Activated T-cell treated with anti-CD3 and anti-CD28 coated beads, Interleukin-2, amount 50 U/mL, for 4 hours (primary cell): ENCODE results near the gene SIRT6. TPM values are rescaled to one million over a fixed set of nuclear protein-coding genes. Genes with fewer than 3 reads are reported as not detected.
"Not testable (repeated sequence)": the region's sequence is repeated elsewhere in the genome, so short reads cannot be mapped to it uniquely, and the experiment has no call there.

Experiments
- ATAC-seq, 2 donors: fragments of 200-7000 bp; cut with Tn5 transposase; one replicate each; pipeline ENCODE4 v1.10.0; 2021
- DNase-seq: peaks from one replicate; pipeline ENCODE4 v3.0.0-alpha.2; 2020
- H3K27me3 Mint-ChIP-seq: one replicate; pipeline ENCODE4 v1.8.0; 2021; ENCODE audit warnings: low read depth, mixed read lengths
- H3K36me3 Mint-ChIP-seq: one replicate; pipeline ENCODE4 v1.8.0; 2022; ENCODE audit warnings: mixed read lengths; ENCODE audit not compliant: insufficient read depth
- H3K4me1 Mint-ChIP-seq: one replicate; pipeline ENCODE4 v1.8.0; 2021; ENCODE audit warnings: low read depth, mixed read lengths
- H3K4me3 Mint-ChIP-seq: one replicate; pipeline ENCODE4 v1.8.0; 2021; ENCODE audit warnings: mild to moderate bottlenecking, moderate library complexity, mixed read lengths
- H3K9me3 Mint-ChIP-seq: one replicate; pipeline ENCODE4 v1.8.0; 2021; ENCODE audit warnings: mixed read lengths
- total RNA-seq, 3 donors: library from RNA; stranded (reverse); gene quantifications; one replicate each; pipeline ENCODE4 v1.2.1, GENCODE V29; 2021

SIRT6 gene
- total RNA-seq, 3 donors from 2014 or later = 42.9 to 48.2 (median 43.9) TPM

DNA sequence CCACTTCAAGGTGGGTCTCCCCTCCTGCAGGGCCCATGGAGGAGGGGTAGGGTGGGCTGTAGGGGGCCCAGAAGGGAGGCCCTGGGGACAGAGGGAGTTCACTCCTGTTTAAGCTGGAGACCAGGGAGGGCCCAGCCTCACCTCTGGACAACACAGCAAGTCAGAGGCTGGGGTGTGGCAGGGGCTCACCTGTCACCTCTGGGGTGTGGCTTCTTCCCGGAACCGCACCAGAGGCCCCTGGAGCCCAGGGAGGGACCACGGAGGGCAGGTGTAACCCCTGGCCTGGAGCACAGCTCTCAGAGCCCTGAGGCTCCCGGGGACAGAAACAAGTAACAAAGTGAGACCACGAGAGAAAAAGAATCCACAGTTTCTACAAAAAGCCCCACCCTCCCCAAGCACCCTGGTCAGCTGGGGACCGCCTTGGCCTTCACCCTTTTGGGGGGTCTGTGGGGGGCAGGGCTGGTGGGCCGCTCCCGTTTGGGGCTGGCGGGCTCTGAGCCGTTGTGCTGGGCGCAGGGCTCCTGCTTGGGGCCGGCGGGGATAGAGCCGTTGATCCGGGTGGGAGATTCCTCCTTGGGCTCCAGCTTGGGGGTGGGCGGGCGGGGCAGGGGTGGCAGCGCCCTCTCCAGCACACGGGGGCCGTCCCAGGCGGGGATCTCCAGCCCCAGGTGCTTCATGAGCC, 8.0 kb downstream of the SIRT6 start:
- Mint-ChIP-seq H3K36me3 (peaks cover 8% of the 10 kb centered on the region), H3K27me3 (peaks cover 20% of the 10 kb centered on the region), H3K9me3 (no peaks in the 10 kb centered on the region), H3K4me3 (no peak overlapping the region), H3K4me1 (peaks cover 5% of the 10 kb centered on the region)
- ATAC-seq (no peak), DNase-seq (no peak)

DNA sequence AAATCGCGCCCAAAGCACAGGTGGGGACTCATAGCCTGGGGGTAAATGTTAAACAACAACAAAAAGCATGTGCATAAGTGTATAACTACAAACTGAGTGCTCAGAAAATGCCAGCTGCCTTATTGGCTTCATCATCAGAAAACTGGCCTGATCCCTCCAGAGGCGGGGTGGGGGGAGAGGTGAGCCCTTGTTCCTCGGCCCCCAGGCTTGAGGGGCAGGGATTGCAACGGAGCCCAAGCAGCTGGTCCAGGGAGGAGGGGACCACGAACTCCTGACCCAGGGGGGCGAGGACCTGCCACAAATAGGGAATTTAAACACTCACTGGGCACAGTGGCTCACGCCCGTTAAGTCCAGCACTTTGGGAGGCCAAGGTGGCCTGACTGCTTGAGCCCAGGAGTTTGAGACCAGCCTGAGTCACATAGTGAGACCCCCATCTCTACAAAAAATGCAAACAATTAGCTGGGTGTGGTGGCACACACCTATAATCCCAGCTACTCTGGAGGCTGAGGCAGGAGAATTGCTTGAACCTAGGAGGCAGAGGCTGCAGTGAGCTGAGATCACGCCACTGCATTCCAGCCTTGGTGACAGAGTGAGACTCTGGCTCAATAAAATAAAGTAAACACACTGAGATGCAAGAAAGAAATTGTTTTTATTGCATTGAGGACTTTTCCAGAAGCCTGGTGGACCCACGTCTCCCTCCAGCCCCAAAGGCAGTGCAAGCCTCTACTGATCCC, 8.7 kb downstream of the SIRT6 start:
- Mint-ChIP-seq H3K4me1 (peaks cover 2% of the 10 kb centered on the region), H3K9me3 (no peaks in the 10 kb centered on the region), H3K4me3 (no peak overlapping the region), H3K27me3 (peaks cover 20% of the 10 kb centered on the region), H3K36me3 (peaks cover 5% of the 10 kb centered on the region)
- DNase-seq (no peak), ATAC-seq (no peak)

DNA sequence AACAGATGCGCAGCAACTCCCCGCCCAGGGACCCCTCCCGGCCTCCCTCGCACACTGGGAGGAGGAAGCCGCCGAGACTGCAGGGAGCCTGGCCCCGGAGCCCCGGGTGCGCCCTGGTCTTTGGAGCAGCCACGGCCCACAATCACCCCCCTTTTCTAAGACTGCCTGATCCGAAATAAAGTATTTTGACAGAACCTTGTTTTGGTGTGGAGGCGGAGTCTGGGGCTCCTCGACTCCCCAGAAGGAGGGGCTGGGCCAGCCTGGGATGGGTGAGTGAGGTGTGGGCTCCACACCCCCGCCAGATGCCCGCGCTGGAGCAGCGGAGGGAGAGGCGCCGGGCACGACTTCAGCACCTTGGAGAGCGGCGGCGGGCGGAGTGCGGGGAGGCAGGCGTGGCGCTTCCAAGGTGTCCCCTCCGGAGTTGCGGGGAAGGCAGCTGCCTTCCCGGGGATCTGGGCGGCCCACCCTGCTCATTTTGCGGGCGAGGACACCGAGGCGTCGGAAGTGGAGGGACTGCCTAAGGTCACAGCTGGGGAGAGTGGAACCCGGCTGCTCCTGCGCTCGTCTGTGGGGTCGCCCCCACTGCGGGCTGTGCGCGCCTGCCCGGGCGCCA, 9.4 kb downstream of the SIRT6 start:
- Mint-ChIP-seq H3K4me3 (no peak overlapping the region), H3K36me3 (peaks cover 3% of the 10 kb centered on the region), H3K27me3 (peaks cover 26% of the 10 kb centered on the region), H3K4me1 (peaks cover 2% of the 10 kb centered on the region), H3K9me3 (no peaks in the 10 kb centered on the region)
- ATAC-seq (peak; percentile 89 to 90), DNase-seq (peak; percentile 54)

DNA sequence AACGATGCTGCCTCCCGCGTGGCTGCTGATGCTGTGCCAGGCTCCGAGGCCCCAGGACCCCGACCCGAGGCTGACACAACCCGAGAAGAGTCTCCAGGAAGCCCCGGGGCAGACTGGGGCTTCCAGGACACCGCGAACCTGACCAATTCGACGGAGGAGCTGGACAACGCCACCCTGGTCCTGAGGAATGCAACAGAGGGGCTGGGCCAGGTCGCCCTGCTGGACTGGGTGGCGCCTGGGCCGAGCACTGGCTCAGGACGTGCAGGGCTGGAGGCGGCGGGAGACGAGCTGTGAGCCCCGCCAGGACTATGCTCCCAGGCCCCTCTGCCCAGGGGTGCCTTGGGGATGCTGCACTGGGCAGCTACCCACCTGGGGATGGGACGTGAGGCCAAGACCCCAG, 10.7 kb downstream of the SIRT6 start:
- peaks cover 31% of the 10 kb centered on the region for H3K27me3 Mint-ChIP-seq
- no peak for ATAC-seq
- DNase-seq = no peak
- H3K4me3 Mint-ChIP-seq = no peak overlapping the region
- H3K4me1 Mint-ChIP-seq = peaks cover 2% of the 10 kb centered on the region
- no peaks in the 10 kb centered on the region for H3K9me3 Mint-ChIP-seq
- no peaks in the 10 kb centered on the region for H3K36me3 Mint-ChIP-seq

DNA sequence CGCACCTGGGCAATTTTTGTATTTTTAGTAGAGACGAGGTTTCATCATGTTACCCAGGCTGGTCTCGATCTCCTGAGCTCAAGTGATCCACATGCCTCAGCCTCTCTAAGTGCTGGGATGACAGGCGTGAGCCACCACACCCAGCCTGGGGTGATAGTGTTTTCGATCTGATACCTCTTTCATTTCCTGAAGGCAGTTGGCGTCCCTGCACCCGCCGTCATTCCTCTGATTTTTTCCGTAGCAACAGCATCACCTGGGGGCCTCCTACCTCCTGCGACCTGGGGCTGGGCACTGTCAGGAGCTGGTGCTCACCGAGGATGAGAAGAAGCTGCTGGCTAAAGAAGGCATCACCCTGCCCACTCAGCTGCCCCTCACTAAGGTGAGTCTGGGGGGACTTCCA, 18.1 kb downstream of the SIRT6 start:
- no peak for ATAC-seq
- no peaks in the 10 kb centered on the region for H3K4me1 Mint-ChIP-seq
- DNase-seq = no peak
- H3K27me3 Mint-ChIP-seq = peaks cover 27% of the 10 kb centered on the region
- H3K4me3 Mint-ChIP-seq = no peak overlapping the region
- H3K9me3 Mint-ChIP-seq = no peaks in the 10 kb centered on the region
- no peaks in the 10 kb centered on the region for H3K36me3 Mint-ChIP-seq

DNA sequence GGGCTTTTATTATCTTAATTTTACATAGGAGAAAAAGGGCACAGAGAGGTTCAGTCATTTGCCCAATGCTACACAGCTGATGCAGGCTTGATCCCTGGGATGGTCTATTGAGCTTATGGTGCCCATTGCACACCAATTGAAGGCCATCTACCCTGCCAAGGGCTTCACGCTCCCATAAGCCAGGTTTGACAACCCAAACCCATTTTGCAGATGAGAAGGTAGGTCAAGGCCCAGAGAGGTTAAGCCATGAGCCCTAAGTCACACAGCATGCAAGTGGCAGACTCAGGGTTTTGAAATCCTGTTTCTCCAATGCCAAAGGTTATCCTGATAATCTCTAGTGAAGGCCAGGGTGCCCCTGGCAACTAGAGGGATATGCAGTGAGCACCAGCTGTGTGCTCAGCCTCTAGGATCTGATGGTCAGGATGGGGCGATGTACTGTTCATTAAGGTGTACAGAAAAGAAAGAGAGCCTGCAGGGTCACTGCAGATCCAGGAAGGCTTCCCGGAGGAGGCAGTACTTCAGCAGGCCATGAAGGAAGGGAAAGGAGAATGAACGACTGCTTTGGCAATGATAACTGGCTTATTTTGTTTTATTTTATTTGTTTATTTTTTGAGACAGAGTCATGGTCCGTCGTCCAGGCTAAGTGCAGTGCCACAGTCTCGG, 20.8 kb downstream of the SIRT6 start:
- ATAC-seq (no peak), DNase-seq (no peak)
- no peaks in the 10 kb centered on the region for H3K4me1 Mint-ChIP-seq
- no peaks in the 10 kb centered on the region for H3K36me3 Mint-ChIP-seq
- H3K9me3 Mint-ChIP-seq = no peaks in the 10 kb centered on the region
- H3K4me3 Mint-ChIP-seq = no peak overlapping the region
- peaks cover 15% of the 10 kb centered on the region for H3K27me3 Mint-ChIP-seq

DNA sequence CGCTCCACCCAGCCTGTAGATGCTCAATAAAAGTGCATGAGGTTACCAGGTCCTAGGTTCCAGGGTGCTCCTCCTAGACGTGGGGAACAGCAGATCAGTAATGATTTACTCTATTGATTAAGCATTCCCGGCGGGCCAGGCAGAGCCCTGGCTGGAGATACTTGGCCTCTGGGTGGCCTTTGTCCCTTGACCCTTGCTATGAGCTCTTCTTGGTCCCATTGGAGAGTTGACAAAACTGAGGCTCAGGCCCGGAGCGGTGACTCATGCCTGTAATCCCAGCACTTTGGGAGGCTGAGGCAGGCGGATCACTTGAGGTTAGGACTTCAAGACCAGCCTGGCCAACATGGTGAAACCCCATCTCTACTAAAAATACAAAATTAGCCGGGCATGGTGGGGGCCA, 24.4 kb downstream of the SIRT6 start:
- not testable (repeated sequence) for H3K9me3 Mint-ChIP-seq, H3K4me1 Mint-ChIP-seq, DNase-seq, H3K27me3 Mint-ChIP-seq, ATAC-seq, H3K4me3 Mint-ChIP-seq, H3K36me3 Mint-ChIP-seq

DNA sequence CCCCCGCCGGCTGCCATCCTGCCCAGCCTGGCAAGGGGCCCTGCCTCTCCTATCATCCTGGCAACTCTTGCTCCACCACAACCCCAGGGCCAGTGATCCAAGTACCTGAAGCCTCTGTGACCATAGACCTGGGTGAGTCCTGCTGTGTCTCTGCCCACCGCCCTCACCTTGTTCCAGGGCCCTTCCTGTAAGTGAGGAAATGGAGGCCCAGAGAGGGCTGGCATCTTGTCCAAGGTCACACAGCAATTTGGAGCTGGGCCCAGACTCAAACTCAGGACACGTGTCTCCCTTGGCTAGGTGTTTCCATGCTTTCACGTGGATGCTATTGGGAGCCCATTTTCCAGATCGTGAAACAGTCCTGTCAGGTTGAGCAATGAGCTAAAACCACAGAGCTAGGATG, 25.2 kb downstream of the SIRT6 start:
- H3K36me3 Mint-ChIP-seq = no peaks in the 10 kb centered on the region
- DNase-seq (no peak), ATAC-seq (no peak)
- no peaks in the 10 kb centered on the region for H3K9me3 Mint-ChIP-seq
- H3K4me1 Mint-ChIP-seq = peaks cover 4% of the 10 kb centered on the region
- H3K4me3 Mint-ChIP-seq = no peak overlapping the region
- H3K27me3 Mint-ChIP-seq = peaks cover 1% of the 10 kb centered on the region

DNA sequence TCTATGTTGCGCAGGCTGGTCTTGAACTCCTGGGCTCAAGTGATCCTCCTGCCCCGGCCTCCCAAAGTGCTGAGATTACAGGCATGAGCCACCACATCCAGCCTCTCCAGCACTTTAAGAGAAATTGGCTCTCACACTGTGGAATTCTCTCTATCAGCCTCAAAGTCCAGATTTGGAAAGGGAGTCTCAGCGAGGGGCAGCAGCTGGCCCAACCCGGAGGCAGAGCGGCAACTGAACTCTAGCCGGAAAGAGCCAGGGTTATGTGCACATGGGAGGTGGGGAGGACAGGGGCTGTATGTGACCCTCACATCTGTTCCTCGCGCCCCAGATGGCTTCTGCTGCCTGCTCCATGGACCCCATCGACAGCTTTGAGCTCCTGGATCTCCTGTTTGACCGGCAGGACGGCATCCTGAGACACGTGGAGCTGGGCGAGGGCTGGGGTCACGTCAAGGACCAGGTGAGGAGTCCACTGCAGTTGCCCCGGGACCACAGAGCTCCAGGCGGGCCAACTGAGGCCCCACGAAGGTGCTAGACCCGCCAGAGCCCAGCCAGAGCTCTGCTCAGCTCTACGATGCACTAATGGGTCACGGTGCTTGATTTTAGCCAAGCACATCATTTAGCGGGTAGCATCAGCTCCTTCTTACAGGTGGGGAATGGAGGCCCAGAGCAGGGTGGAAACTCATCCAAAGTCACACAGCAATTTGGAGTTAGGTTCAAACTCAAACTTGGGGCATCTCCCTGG, 27.6 kb downstream of the SIRT6 start:
- DNase-seq (no peak), ATAC-seq (no peak)
- H3K4me1 Mint-ChIP-seq = peaks cover 4% of the 10 kb centered on the region
- no peak overlapping the region for H3K4me3 Mint-ChIP-seq
- H3K9me3 Mint-ChIP-seq = no peaks in the 10 kb centered on the region
- H3K36me3 Mint-ChIP-seq = no peaks in the 10 kb centered on the region
- H3K27me3 Mint-ChIP-seq = peaks cover 1% of the 10 kb centered on the region

DNA sequence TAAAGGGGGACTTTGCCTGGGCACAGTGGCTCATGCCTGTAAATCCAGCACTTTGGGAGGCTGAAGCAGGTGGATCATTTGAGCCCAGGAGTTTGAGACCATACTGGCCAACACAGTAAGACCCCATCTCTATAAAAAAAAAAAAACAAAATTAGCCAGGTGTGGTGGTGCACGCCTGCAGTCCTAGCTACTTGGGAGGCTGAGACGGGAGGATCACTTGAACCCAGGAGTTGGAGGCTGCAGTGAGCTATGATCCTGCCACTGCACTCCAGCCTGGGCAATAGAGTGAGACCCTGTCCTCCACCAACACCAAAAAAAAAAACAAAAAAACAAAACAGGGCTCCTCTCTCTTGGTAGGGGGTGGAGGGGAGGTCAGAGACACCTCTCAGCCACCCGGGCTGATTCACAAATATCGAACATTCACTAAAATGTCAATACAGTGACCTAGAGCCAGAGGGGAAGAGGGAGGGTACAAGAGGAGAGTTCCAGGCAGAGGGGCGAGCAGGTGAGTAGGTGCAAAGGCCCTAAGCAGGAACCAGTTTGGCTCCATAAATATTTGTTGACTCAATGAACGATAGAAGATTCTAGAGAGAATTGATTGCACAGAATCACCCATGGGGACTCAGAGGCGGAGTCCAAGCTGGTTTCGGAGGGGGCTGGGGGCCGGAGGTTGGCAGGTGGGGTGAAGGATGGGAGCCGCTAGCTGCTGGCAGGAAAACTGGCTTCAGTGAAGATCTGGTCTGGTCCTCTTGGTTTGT, 29.9 kb downstream of the SIRT6 start:
- no peak overlapping the region for H3K4me3 Mint-ChIP-seq
- ATAC-seq (no peak), DNase-seq (no peak)
- H3K4me1 Mint-ChIP-seq = peaks cover 4% of the 10 kb centered on the region
- no peaks in the 10 kb centered on the region for H3K36me3 Mint-ChIP-seq
- peaks cover 7% of the 10 kb centered on the region for H3K27me3 Mint-ChIP-seq
- H3K9me3 Mint-ChIP-seq = no peaks in the 10 kb centered on the region

DNA sequence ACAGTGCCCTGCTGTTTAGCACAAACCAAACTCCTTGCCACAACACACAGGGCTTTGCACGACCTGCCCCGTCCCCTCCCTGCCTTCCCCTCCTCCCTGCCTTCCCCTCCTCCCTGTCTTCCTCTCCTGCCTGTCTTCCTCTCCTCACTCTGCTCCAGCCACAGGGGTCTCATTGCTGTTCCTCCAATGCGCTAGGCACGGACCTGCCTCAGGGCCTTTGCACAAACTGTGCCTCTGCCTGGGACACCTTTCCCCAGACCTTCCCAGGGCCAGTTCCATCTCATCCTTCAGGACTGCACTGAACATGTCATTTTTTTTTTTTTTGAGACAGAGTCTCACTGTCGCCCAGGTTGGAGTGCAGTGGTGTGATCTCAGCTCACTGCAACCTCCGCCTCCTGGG, 30.7 kb downstream of the SIRT6 start:
- Mint-ChIP-seq H3K36me3 (no peaks in the 10 kb centered on the region), H3K4me3 (no peak overlapping the region), H3K4me1 (peaks cover 4% of the 10 kb centered on the region), H3K9me3 (no peaks in the 10 kb centered on the region), H3K27me3 (peaks cover 9% of the 10 kb centered on the region)
- DNase-seq = no peak
- no peak for ATAC-seq

DNA sequence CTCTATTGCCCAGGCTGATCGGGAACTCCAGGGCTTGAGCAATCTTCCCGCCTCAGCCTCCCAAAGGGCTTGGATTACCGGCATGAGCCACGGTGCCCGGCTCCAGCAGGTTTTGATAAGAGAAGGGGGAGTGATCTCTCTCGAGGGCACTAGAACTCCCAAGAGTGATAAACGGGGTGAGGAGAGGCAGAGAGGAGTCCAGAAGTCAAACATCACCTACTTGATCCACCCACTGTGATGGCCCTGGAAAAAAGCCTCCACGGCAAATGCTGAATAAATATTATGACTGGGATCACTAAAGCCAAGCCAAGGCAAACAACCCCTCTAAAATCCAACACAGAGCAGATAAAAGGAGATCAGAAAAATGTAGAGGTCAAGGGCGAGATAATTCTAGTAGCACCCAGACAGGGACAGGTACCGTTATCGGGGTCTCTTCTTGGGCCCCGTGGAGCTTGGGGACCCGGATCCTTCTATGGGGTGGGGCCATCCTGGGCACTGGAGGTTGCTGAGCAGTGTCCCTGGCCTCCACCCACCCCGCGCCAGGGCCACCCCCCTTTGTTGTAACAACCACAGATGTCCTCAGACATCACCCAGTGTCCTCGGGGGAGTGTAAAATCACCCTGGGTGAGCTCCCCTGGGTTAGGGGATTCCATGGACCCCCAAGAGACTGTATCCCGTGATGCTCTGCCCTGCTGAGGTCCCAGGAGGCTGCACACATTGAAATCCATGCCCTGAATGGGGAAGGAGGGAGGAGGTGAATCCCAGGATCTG, 32.7 kb downstream of the SIRT6 start:
- H3K9me3 Mint-ChIP-seq = no peaks in the 10 kb centered on the region
- ATAC-seq = no peak

DNA sequence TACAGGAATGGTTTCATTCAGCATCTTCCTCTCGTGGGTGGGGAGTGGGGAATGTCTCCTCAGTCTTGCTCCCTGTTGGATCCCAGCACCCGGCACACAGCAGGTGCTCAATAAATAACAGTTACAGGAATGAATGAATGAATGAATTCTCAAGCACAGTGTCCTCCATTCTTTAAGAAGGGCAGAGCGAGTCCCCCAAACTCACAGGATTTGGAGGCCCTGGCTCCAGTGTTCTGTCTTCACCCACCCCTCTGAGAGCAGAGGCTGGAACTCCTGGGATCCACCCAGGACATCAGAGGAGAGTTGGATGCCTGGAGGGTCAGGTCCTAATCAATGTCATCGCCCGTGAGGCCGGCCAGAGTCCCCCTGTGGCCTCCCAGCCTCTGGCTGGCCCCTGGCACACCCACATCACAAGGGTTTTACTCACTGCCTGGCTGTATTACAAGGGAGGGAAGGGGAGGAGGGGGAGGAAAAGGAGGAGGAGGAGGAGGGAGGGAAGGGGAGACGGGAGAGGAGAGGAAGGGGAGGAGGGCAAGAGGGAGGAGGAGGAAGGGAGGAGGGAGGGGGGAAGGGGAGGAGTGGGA, 37.6 kb downstream of the SIRT6 start:
- Mint-ChIP-seq H3K36me3 (no peaks in the 10 kb centered on the region), H3K9me3 (no peaks in the 10 kb centered on the region), H3K4me1 (peaks cover 4% of the 10 kb centered on the region), H3K4me3 (no peak overlapping the region), H3K27me3 (peaks cover 23% of the 10 kb centered on the region)
- ATAC-seq (no peak), DNase-seq (no peak)

More for the DNA sequence above, 32.7 kb downstream of the SIRT6 start:
- no peaks in the 10 kb centered on the region for H3K36me3 Mint-ChIP-seq
- DNase-seq = no peak
- H3K4me1 Mint-ChIP-seq = peaks cover 4% of the 10 kb centered on the region
- no peak overlapping the region for H3K4me3 Mint-ChIP-seq
- peaks cover 16% of the 10 kb centered on the region for H3K27me3 Mint-ChIP-seq
